NCI-H1092 (cell line): ENCODE measurements around the gene ZNF19.
"Not testable (repeated sequence)": the region's sequence is repeated elsewhere in the genome, so short reads cannot be mapped to it uniquely, and the experiment has no call there.

Experiments used
- DNase-seq: peaks from one replicate; lab custom pipeline; 2025; lab: John Stamatoyannopoulos, UW

ZNF19 gene

GRCh38 chr16:71489122-71489521, at the start of gene ZNF19:
ZNF19 (minus strand) TSS chr16:71489324; CDS start chr16:71482114, 7,210 bp downstream.
- no peak for DNase-seq

GRCh38 chr16:71537643-71538042, 48.5 kb upstream of the ZNF19 start:
- DNase-seq = peak; percentile 38

DNA sequence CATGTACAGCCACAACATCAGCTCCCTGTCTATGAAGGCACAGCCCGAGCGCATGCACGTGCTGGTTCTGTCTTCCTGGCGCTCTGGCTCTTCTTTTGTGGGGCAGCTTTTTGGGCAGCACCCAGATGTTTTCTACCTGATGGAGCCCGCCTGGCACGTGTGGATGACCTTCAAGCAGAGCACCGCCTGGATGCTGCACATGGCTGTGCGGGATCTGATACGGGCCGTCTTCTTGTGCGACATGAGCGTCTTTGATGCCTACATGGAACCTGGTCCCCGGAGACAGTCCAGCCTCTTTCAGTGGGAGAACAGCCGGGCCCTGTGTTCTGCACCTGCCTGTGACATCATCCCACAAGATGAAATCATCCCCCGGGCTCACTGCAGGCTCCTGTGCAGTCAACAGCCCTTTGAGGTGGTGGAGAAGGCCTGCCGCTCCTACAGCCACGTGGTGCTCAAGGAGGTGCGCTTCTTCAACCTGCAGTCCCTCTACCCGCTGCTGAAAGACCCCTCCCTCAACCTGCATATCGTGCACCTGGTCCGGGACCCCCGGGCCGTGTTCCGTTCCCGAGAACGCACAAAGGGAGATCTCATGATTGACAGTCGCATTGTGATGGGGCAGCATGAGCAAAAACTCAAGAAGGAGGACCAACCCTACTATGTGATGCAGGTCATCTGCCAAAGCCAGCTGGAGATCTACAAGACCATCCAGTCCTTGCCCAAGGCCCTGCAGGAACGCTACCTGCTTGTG, 47.8 kb upstream of the ZNF19 start:
- no peak for DNase-seq

- no peak for DNase-seq
These were observed 43.2 kb upstream of the ZNF19 start for GRCh38 chr16:71532366-71532765.

- no peak for DNase-seq
These were observed 39.7 kb upstream of the ZNF19 start for GRCh38 chr16:71528863-71529262.

DNA sequence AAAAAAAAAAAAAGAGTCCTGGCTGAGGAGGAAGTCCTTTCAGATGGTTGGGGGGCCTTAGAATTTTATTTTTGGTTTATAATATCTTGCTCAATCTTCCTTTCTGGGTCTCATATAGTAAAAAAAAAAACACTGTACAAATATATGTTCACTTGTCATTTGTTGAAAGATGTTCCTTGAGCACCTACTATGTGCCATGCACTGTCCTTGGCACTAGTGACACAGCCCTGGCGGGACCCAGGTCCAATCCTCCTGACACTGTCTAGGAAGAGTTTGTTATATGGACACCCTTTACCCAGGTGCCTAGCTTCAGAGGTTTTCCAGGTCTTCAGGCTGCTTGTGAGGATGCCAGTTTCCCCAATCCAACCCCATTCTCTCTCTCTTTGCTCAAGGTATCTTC, 39.1 kb upstream of the ZNF19 start:
- no peak for DNase-seq

DNA sequence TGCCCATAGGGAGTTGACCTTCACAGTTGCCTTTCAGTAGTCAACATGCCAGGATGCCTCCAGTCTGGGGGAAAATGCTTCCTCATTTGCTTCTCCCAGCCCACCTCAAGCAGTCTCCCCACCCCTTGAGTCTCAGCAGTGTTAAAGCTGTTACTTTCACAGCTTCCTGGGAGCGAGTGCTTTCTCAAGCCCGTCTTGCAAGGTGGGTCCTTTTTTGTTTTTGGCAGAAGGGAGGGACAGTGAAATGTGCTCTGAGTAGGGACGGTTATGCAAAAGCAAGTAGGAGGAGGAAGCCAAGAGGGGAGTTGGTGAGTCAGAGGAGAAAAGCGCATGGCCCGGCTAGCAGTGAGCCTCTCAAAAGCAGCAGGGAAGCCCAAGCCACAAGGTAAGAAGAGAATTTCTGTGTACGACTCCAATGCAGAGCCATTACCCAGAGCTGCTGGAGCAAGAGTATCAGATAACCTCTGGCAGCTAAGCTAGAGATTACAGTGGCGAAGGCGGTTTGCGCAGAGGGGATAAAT, 37.0 kb upstream of the ZNF19 start, which contains the start of gene CHST4:
CHST4 (plus strand) TSS at position 316 of the 521 bp plus-strand sequence. CDS start 10,252 bp downstream, outside the sequence.
- DNase-seq = peak; percentile 41

DNA sequence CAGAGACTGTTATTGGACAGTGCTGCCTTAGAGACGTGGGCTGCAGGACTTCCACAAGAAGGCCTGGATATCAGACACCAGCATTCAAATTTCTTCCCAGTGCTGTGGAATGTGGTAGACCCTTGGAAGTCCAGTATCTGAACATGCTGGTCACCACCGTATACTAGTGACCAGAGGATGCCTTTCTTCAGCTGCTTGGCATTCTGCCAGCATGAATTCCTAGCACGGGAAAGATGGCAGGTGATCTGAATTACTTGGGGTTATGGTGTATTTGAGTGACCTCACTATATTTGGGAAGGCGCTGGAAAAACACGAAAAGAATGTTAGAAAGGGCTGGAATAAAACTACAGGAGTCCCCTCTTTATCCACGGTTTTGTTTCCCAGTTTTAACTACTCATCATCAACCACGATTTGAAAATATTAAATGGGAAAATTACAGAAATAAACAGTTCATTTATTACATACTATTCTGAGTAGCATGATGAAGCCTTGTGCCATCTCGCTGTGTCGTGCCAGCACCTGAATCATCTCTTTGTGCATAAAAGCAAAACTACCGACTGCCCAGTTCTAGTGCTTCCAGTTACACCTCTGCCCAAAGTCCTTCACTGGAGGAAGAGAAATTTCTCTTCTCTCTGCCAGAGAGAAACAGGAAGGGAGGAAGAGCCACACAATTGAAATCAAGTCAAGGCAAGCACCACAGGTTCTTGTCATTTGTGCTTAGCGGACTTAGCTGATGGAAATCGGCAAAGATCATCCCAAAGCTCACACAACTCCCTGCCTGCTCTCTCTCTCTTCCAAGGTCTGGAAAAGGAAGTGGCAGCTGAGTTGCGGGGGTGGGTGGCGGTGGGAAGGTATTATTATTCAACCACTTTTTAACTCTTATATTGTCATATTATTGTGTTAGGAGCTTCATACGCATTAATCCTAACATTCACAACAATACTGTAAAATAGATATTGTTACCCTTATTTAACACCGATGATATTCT, 35.7 kb upstream of the ZNF19 start:
- DNase-seq = no peak

DNA sequence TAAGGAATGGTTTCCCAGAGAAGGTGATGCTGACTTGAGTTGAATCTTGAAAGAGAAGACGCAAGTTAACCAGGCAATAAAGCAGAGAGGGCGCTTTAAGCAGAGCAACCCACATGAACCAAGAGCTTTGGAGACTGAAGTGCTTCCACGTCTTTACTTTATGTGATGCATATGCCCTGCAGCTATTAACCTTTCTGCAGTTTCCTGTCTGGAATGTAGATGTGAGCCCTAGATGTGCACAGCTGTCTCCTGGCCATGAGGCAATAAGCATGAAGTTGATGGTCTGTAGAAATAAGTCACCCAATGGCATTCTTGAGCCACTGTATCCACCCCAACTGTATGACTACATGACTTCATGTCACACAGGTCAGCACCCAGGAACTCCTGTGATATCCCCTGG, 31.4 kb upstream of the ZNF19 start:
- no peak for DNase-seq

DNA sequence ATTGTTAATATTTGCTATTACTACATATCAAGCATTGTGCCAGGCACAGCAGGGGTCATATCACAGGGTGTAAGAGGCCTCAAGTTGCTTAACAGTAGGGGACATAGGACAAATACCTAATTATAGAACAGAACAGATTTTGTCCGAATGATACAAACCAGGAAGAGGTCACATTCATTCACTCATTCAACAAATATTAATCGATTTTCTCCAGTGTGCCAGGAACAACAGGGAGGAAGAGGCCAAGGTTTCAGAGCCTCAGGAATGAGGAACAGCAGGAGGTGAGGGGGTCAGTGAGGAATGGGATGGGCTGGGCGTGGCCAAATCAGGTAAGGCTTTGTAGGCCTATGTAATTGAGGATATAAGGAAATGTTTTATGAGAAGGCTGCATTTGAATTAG, 25.9 kb upstream of the ZNF19 start:
- no peak for DNase-seq

GRCh38 chr16:71514476-71514875, 25.4 kb upstream of the ZNF19 start:
- no peak for DNase-seq

GRCh38 chr16:71513302-71513701, 24.2 kb upstream of the ZNF19 start:
- DNase-seq = no peak

- DNase-seq = no peak
These were observed 17.9 kb upstream of the ZNF19 start for GRCh38 chr16:71507061-71507460.

- DNase-seq = no peak
These were observed 15.8 kb upstream of the ZNF19 start for GRCh38 chr16:71504901-71505300.

DNA sequence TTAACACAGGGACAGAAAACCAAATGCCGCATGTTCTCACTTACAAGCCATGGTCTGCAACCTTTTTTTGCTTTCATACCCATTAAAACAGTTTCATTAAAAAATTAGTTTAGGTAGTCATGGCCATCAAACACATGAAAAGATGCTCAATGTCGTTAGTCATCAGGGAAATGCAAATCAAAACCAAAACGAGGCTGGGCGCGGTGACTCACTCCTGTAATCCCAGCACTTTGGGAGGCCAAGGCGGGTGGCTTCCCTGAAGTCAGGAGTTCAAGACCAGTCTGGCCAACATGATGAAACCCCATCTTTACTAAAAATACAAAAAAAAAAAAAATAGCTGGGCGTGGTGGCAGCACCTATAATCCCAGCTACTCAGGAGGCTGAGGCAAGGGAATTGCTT, 14.9 kb upstream of the ZNF19 start:
- not testable (repeated sequence) for DNase-seq

DNA sequence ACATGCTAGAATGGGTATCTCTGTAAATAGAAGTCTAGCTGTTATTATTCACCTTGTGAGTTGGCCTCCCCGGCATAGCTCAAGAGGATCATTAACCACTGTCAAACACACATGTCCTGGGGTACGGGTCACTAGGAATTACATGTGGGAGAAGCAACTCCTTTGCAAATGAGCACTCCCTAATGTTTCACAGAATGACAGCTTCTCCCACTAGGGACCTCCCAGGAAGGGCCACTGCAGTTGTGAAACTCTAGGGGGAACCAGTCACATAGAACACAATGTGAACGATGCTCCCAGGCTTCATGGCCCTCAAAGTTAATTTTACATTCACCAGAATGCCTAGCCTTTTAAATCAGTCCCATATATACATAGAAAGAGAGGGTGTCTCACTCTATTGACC, 12.4 kb upstream of the ZNF19 start:
- no peak for DNase-seq

DNA sequence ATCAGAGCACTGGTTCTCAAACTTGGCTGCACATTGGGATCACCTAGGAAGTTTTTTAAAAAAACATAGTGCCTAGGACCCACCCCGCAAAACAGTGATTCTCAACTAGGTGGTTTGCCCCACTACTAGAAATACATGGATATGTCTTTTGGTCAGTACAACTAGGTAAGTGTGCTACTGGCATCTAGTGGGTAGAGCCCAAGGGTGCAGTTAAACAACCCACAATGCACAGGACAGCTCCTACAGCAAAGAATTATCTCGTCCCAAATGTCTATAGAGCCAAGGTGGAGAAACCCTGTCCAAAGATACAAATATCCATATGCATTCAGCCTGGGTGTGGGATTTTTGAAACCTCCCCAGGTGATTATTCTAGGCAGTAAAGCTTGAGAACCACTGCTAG, 11.8 kb upstream of the ZNF19 start:
- no peak for DNase-seq

DNA sequence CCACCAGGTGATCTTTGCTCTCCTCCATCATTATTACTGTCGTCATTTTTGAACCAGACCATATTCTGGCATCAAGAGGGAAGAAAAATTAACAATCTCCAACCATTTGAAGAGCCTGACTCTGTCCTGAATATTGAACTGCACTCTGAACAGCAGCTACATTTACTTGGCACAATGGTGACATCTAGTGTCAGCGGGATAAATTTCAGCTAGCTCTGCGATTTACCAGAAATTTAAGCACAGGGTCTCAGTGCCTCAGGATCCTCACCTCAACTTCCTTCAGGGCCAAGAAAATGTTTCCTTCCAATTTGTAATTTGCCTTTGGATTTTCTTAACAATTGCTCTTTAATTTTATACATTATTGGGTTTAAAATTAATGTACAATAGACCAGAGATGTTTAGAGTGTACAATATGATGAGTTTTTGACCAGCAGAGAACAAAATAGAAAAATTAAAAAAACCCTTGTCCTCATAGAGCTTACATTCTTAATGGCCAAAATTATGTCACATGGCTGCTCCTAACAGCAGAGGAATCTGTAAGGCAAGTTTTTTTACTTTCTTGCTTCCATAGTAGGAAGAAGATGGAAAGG, 10.7 kb upstream of the ZNF19 start:
- peak; percentile 39 for DNase-seq

GRCh38 chr16:71498031-71498430, 8.9 kb upstream of the ZNF19 start:
- no peak for DNase-seq

DNA sequence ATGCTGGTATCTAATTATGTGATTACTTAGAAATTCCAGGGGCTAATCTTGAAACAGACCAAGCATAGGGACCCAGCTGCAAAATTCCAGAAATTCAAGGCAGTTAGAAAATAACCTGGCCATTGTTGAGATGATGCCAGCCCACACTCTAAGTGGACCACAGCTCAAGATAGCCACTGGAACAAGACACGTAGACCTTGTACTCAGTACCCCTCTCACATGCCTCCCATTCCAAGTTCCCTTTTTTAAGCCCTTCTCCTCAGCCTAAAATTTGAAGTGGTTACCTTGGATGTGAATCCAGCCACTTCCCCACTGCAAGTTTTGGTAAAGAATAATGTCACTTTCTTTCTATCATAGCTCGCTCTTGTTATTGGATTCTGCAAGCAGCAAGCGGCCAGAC, 4.1 kb upstream of the ZNF19 start:
- DNase-seq = no peak

- DNase-seq = no peak
These were observed 3.7 kb upstream of the ZNF19 start for GRCh38 chr16:71492786-71493185.

GRCh38 chr16:71491054-71491453, 1.9 kb upstream of the ZNF19 start:
- no peak for DNase-seq
